ENCODE measurements around the gene EIF2AK3.

The EIF2AK3 gene

GRCh38 chr2:88638123-88638650, 10.9 kb upstream of the EIF2AK3 start:
- Histone ChIP-seq H3K9me3 (ENCODE audit: control insufficient read depth, insufficient read depth, low read length) (no peaks in the 10 kb centered on the region), H3K27me3 (ENCODE audit: control insufficient read depth, low read length) (no peaks in the 10 kb centered on the region), H3K9me2 (replicated peaks; ENCODE audit: control insufficient read depth, low read length) (no peaks in the 10 kb centered on the region), H3K36me3 (ENCODE audit: control insufficient read depth, low read length) (no peaks in the 10 kb centered on the region), H3K27ac (ENCODE audit: low read depth, low read length) (no peak overlapping the region), H4K20me1 (ENCODE audit: control insufficient read depth, insufficient read depth, low read depth, low read length) (no peaks in the 10 kb centered on the region), H3K79me2 (ENCODE audit: control insufficient read depth, low read length) (no peaks in the 10 kb centered on the region), H3K4me1 (ENCODE audit: control insufficient read depth, low read length) (no peaks in the 10 kb centered on the region), H3F3A (ENCODE audit: control insufficient read depth, insufficient read depth) (no peaks in the 10 kb centered on the region), H3K4me2 (ENCODE audit: low read length) (no peak overlapping the region), H3K4me3 (ENCODE audit: low read length) (no peak overlapping the region)
- TF ChIP-seq CTCF (IDR thresholded peaks at IDR 0.05; ENCODE audit: low read depth, low read length, poor library complexity, severe bottlenecking) = no peak
- no peak for TF ChIP-seq EZH2phosphoT487 (IDR thresholded peaks at IDR 0.05; ENCODE audit: borderline replicate concordance, low read length)

- no peaks in the 10 kb centered on the region for H3K27me3 ChIP-seq (ENCODE audit: control insufficient read depth, low read length)
- H3K27ac ChIP-seq (ENCODE audit: low read depth, low read length) = no peak overlapping the region
- no peak overlapping the region for H3K4me2 ChIP-seq (ENCODE audit: low read length)
- H3K9me2 ChIP-seq (replicated peaks; ENCODE audit: control insufficient read depth, low read length) = no peaks in the 10 kb centered on the region
- no peaks in the 10 kb centered on the region for H3K9me3 ChIP-seq (ENCODE audit: control insufficient read depth, insufficient read depth, low read length)
- no peak overlapping the region for H3K4me3 ChIP-seq (ENCODE audit: low read length)
- TF ChIP-seq EZH2phosphoT487 (IDR thresholded peaks at IDR 0.05; ENCODE audit: borderline replicate concordance, low read length) (no peak), CTCF (IDR thresholded peaks at IDR 0.05; ENCODE audit: low read depth, low read length, poor library complexity, severe bottlenecking) (no peak)
- no peaks in the 10 kb centered on the region for H3K36me3 ChIP-seq (ENCODE audit: control insufficient read depth, low read length)
- no peaks in the 10 kb centered on the region for H4K20me1 ChIP-seq (ENCODE audit: control insufficient read depth, insufficient read depth, low read depth, low read length)
- H3F3A ChIP-seq (ENCODE audit: control insufficient read depth, insufficient read depth) = no peaks in the 10 kb centered on the region
- H3K79me2 ChIP-seq (ENCODE audit: control insufficient read depth, low read length) = no peaks in the 10 kb centered on the region
- H3K4me1 ChIP-seq (ENCODE audit: control insufficient read depth, low read length) = no peaks in the 10 kb centered on the region
Measured at GRCh38 chr2:88637464-88637863, 10.2 kb upstream of the EIF2AK3 start.

GRCh38 chr2:88636026-88636425, 8.8 kb upstream of the EIF2AK3 start:
- no peaks in the 10 kb centered on the region for H3K36me3 ChIP-seq (ENCODE audit: control insufficient read depth, low read length)
- H4K20me1 ChIP-seq (ENCODE audit: control insufficient read depth, insufficient read depth, low read depth, low read length) = no peaks in the 10 kb centered on the region
- H3F3A ChIP-seq (ENCODE audit: control insufficient read depth, insufficient read depth) = no peaks in the 10 kb centered on the region
- TF ChIP-seq CTCF (IDR thresholded peaks at IDR 0.05; ENCODE audit: low read depth, low read length, poor library complexity, severe bottlenecking) (no peak), EZH2phosphoT487 (IDR thresholded peaks at IDR 0.05; ENCODE audit: borderline replicate concordance, low read length) (no peak)
- no peak overlapping the region for H3K4me2 ChIP-seq (ENCODE audit: low read length)
- no peaks in the 10 kb centered on the region for H3K9me3 ChIP-seq (ENCODE audit: control insufficient read depth, insufficient read depth, low read length)
- H3K9me2 ChIP-seq (replicated peaks; ENCODE audit: control insufficient read depth, low read length) = no peaks in the 10 kb centered on the region
- no peaks in the 10 kb centered on the region for H3K79me2 ChIP-seq (ENCODE audit: control insufficient read depth, low read length)
- H3K4me3 ChIP-seq (ENCODE audit: low read length) = no peak overlapping the region
- H3K4me1 ChIP-seq (ENCODE audit: control insufficient read depth, low read length) = no peaks in the 10 kb centered on the region
- H3K27ac ChIP-seq (ENCODE audit: low read depth, low read length) = no peak overlapping the region
- no peaks in the 10 kb centered on the region for H3K27me3 ChIP-seq (ENCODE audit: control insufficient read depth, low read length)

Measured in DOHH2 (cell line).